CD4-positive, alpha-beta T cell treated with Interleukin-17A for 1 hour (primary cell): ENCODE results near the gene WDFY2.
"Not testable (repeated sequence)": the region's sequence is repeated elsewhere in the genome, so short reads cannot be mapped to it uniquely, and the experiment has no call there.

Experiments used
- DNase-seq: peaks from one replicate; pipeline ENCODE4 v3.0.0-alpha.2; 2020

The WDFY2 gene

GRCh38 chr13:51673165-51673564 is 88.9 kb downstream of the WDFY2 start:
- no peak for DNase-seq

GRCh38 chr13:51674276-51674675 is 90.0 kb downstream of the WDFY2 start:
- DNase-seq: no peak

GRCh38 chr13:51675385-51675784 is 91.1 kb downstream of the WDFY2 start:
- no peak for DNase-seq

GRCh38 chr13:51675877-51676276 is 91.6 kb downstream of the WDFY2 start:
- no peak for DNase-seq

- DNase-seq: no peak
Measured at GRCh38 chr13:51676739-51677138, 92.5 kb downstream of the WDFY2 start.

- no peak for DNase-seq
Measured at GRCh38 chr13:51678420-51678819, 94.2 kb downstream of the WDFY2 start.

- no peak for DNase-seq
Measured at GRCh38 chr13:51679616-51680015, 95.4 kb downstream of the WDFY2 start.

GRCh38 chr13:51681037-51681678 is 96.9 kb downstream of the WDFY2 start:
- DNase-seq: no peak

GRCh38 chr13:51682686-51683085 is 98.4 kb downstream of the WDFY2 start:
- no peak for DNase-seq

GRCh38 chr13:51683597-51683996 is 99.3 kb downstream of the WDFY2 start:
- no peak for DNase-seq

- no peak for DNase-seq
Measured at GRCh38 chr13:51684076-51684475, 99.8 kb downstream of the WDFY2 start.

GRCh38 chr13:51687947-51688714 is 103.9 kb downstream of the WDFY2 start:
- DNase-seq: no peak

- DNase-seq: no peak
Measured at GRCh38 chr13:51688937-51689662, 104.8 kb downstream of the WDFY2 start.

GRCh38 chr13:51689663-51689996 is 105.4 kb downstream of the WDFY2 start:
- no peak for DNase-seq

GRCh38 chr13:51695677-51696076 is 111.4 kb downstream of the WDFY2 start:
- not testable (repeated sequence) for DNase-seq

GRCh38 chr13:51697181-51697580 is 112.9 kb downstream of the WDFY2 start:
- DNase-seq: no peak

- DNase-seq: no peak
Measured at GRCh38 chr13:51697855-51698254, 113.6 kb downstream of the WDFY2 start.

- DNase-seq: no peak
Measured at GRCh38 chr13:51698352-51698751, 114.1 kb downstream of the WDFY2 start.

- DNase-seq: no peak
Measured at GRCh38 chr13:51704399-51705313, 120.4 kb downstream of the WDFY2 start.

GRCh38 chr13:51707461-51707860 is 123.2 kb downstream of the WDFY2 start:
- DNase-seq: no peak

- no peak for DNase-seq
Measured at GRCh38 chr13:51713807-51714206, 129.5 kb downstream of the WDFY2 start.

- DNase-seq: no peak
Measured at GRCh38 chr13:51714663-51715168, 130.5 kb downstream of the WDFY2 start.

GRCh38 chr13:51715613-51716012 is 131.4 kb downstream of the WDFY2 start:
- no peak for DNase-seq
